HG03432 (cell line): ENCODE results near the gene RRAGC.
"Not testable (repeated sequence)": the region's sequence is repeated elsewhere in the genome, so short reads cannot be mapped to it uniquely, and the experiment has no call there.

Source experiments
- ATAC-seq: cut with Tn5 transposase; IDR thresholded peaks from one replicate; pipeline ENCODE4 v1.9.1; 2021; ENCODE audit warnings: mild to moderate bottlenecking, moderate library complexity; ENCODE audit not compliant: unreplicated experiment

Gene RRAGC

GRCh38 chr1:38817267-38818174 lies 42.1 kb downstream of the RRAGC start:
- ATAC-seq, result no peak

- ATAC-seq, result peak; percentile 86
Measured at GRCh38 chr1:38815903-38816627, 43.5 kb downstream of the RRAGC start.

- ATAC-seq, result no peak
Measured at GRCh38 chr1:38814984-38815464, 44.5 kb downstream of the RRAGC start.

GRCh38 chr1:38814444-38814983 lies 45.1 kb downstream of the RRAGC start:
- no peak for ATAC-seq

GRCh38 chr1:38812981-38813380 lies 46.6 kb downstream of the RRAGC start:
- no peak for ATAC-seq

- not testable (repeated sequence) for ATAC-seq
Measured at GRCh38 chr1:38811466-38811865, 48.1 kb downstream of the RRAGC start.

- ATAC-seq, result no peak
Measured at GRCh38 chr1:38806090-38806489, 53.5 kb downstream of the RRAGC start.

GRCh38 chr1:38805036-38805435 lies 54.5 kb downstream of the RRAGC start:
- ATAC-seq, result no peak

- no peak for ATAC-seq
Measured at GRCh38 chr1:38804062-38804886, 55.3 kb downstream of the RRAGC start.

- no peak for ATAC-seq
Measured at GRCh38 chr1:38803647-38804046, 55.9 kb downstream of the RRAGC start.

- no peak for ATAC-seq
Measured at GRCh38 chr1:38800720-38801671, 58.6 kb downstream of the RRAGC start.

GRCh38 chr1:38793299-38793698 lies 66.3 kb downstream of the RRAGC start:
- ATAC-seq, result no peak

- no peak for ATAC-seq
Measured at GRCh38 chr1:38791892-38792291, 67.7 kb downstream of the RRAGC start.

GRCh38 chr1:38791164-38791515 lies 68.4 kb downstream of the RRAGC start:
- ATAC-seq, result no peak

GRCh38 chr1:38790422-38791163 lies 69.0 kb downstream of the RRAGC start:
- ATAC-seq, result no peak

- no peak for ATAC-seq
Measured at GRCh38 chr1:38789498-38790169, 69.9 kb downstream of the RRAGC start.

GRCh38 chr1:38788341-38789336 lies 70.9 kb downstream of the RRAGC start:
- ATAC-seq, result no peak
